Upper lobe of left lung (tissue), 6 donors: ENCODE results near the gene ANKIB1. TPM values are rescaled to one million over a fixed set of nuclear protein-coding genes. Genes with fewer than 3 reads are reported as not detected.

Source experiments
- ATAC-seq, 2 donors: fragments of 200-7000 bp; cut with Tn5 transposase; one replicate each; pipeline ENCODE4 v1.9.1; 2022; ENCODE audit warnings: mild to moderate bottlenecking in 2 of 2, moderate library complexity in 2 of 2; ENCODE audit not compliant: low FRiP score in 2 of 2
- DNase-seq, 2 donors: peaks; one replicate each; pipeline ENCODE4 v3.0.0-alpha.2; 2019 to 2020
- H3K27ac ChIP-seq, 4 donors: fragments of 200-600 bp; sonication (generic); one replicate each; pipeline ENCODE4 v1.5.1; 2016 to 2019
- H3K27me3 ChIP-seq, 4 donors: fragments of 200-600 bp; sonication (generic); one replicate each; pipeline ENCODE4 v1.5.1; 2017 to 2019
- H3K36me3 ChIP-seq, 4 donors: fragments of 200-600 bp; sonication (generic); one replicate each; pipeline ENCODE4 v1.5.1; 2016 to 2019
- H3K4me1 ChIP-seq, 4 donors: fragments of 200-600 bp; sonication (generic); one replicate each; pipeline ENCODE4 v1.5.1; 2018 to 2019
- H3K4me3 ChIP-seq, 4 donors: fragments of 200-600 bp; sonication (generic); one replicate each; pipeline ENCODE4 v1.5.1; 2017 to 2019; ENCODE audit warnings: mild to moderate bottlenecking in 2 of 4, moderate library complexity in 1 of 4
- H3K9me3 ChIP-seq, 4 donors: fragments of 200-600 bp; sonication (generic); one replicate each; pipeline ENCODE4 v1.5.1; 2018 to 2019
- EP300 ChIP-seq, 4 donors: sonication (generic); formaldehyde crosslinking; IDR thresholded peaks; one replicate each; pipeline ENCODE4 v1.5.1; 2017; ENCODE audit warnings: antibody characterized with exemption in 4 of 4, control low read depth in 2 of 4
- POLR2A ChIP-seq, 4 donors: fragments of 450-650 bp; IDR thresholded peaks; one replicate each; pipeline ENCODE4 v1.5.1; 2016 to 2017; ENCODE audit warnings: antibody characterized with exemption in 4 of 4, mild to moderate bottlenecking in 2 of 4
- POLR2AphosphoS5 ChIP-seq, 2 donors: sonication (generic); formaldehyde crosslinking; IDR thresholded peaks; one replicate each; pipeline ENCODE4 v1.5.1; 2017; ENCODE audit warnings: antibody characterized with exemption in 2 of 2
- WGBS, 2 donors: methylation state at CpG; one replicate each; pipeline ENCODE4 v1.1.5; 2017 to 2018; 5-methylcytosine and 5-hydroxymethylcytosine counted together
- total RNA-seq, 6 donors: library from RNA; depleted of rRNA in 4 of 6; stranded (reverse); fragments of >200 nt in 4 of 6; gene quantifications; one replicate each; pipeline versions ENCODE4 v1.1.0 to v1.2.1, GENCODE V29; 2016 to 2021
- TF ChIP-seq, protein P1 (sequence below), 6 experiments: fragments of 450-650 bp in 4 of 6; fragments of 200-600 bp in 2 of 6; sonication (generic) in 2 of 6; IDR thresholded peaks; one replicate each; pipeline ENCODE4 v1.5.1; 2016 to 2019; ENCODE audit warnings: antibody characterized with exemption in 6 of 6
- donor health status: DM: no; HTN: no; CAD: no; lungs with moderate emphysema.
- donor health status: DM: no; HTN: yes; CAD: no; lungs with severe emphysema.

ANKIB1 gene
- total RNA-seq, 6 donors from 2014 or later: 22.8 to 47.1 (median 40.9) TPM

DNA sequence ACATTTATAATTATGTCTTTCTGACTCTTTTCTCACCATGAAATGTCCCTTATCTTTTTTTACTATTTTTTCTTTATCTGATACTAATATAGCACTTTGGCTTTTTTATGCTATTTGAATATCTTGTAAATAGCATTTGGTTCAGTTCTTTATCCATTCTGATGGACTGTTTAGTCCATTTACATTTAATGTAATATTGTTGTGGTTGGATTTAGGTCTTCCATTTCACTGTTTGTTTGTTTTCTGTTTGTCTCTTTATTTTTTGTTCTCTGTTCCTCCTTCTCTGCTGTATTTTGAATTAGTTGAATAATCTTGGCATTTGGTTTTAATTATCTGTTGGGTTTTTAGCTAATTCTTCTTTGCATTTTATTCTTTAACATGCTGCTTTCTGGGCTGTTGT, 89.8 kb downstream of the ANKIB1 start:
- no peak for TF ChIP-seq POLR2AphosphoS5 (IDR thresholded peaks at IDR 0.05)
- TF ChIP-seq, protein P1, sequence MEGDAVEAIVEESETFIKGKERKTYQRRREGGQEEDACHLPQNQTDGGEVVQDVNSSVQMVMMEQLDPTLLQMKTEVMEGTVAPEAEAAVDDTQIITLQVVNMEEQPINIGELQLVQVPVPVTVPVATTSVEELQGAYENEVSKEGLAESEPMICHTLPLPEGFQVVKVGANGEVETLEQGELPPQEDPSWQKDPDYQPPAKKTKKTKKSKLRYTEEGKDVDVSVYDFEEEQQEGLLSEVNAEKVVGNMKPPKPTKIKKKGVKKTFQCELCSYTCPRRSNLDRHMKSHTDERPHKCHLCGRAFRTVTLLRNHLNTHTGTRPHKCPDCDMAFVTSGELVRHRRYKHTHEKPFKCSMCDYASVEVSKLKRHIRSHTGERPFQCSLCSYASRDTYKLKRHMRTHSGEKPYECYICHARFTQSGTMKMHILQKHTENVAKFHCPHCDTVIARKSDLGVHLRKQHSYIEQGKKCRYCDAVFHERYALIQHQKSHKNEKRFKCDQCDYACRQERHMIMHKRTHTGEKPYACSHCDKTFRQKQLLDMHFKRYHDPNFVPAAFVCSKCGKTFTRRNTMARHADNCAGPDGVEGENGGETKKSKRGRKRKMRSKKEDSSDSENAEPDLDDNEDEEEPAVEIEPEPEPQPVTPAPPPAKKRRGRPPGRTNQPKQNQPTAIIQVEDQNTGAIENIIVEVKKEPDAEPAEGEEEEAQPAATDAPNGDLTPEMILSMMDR (IDR thresholded peaks at IDR 0.05): no peak
- TF ChIP-seq EP300 (IDR thresholded peaks at IDR 0.05): no peak
- TF ChIP-seq POLR2A (IDR thresholded peaks at IDR 0.05): no peak
- ATAC-seq (no peak), DNase-seq (no peak)
- Histone ChIP-seq H3K4me3 (no peak overlapping the region), H3K27ac (no peak overlapping the region), H3K4me1 (no peaks in the 10 kb centered on the region), H3K36me3 (peaks cover 0 to 3% (median 0%) of the 10 kb centered on the region in 4 donors), H3K27me3 (no peaks in the 10 kb centered on the region), H3K9me3 (peaks cover 0 to 4% (median 0%) of the 10 kb centered on the region in 4 donors)

DNA sequence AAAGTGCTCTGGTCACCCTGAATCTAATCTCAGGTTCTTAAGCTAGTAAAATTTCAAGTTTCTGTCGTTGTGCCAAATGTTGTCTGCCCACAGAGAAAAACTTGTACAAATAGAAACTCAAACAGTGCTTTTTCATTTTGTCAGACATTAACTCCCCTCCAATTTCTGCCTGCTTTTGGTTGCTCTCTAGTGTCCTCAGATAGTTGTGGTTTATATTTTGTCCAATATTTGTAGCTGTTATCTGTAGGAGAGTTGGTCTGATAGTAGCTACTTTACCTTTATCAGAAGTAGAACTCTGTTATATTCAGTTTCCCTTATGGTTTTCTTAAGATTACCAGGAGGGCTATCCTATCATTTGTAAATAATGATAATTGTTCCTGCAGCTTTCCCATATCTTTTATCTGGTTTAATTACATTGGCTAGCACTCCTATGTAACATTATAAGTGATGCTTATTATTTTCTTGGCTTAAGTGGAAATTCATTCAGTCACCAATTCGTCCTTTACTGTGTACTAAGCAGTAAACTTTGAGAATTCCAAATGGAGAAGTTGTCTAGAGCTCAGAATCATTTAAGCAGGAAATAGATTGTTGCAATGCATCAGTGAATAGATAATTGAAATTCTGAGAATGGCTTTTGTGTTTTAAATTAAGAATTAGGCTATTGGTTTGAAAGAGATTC, 91.0 kb downstream of the ANKIB1 start:
- Histone ChIP-seq H3K36me3 (peaks cover 0 to 3% (median 0%) of the 10 kb centered on the region in 4 donors), H3K4me1 (no peaks in the 10 kb centered on the region), H3K4me3 (no peak overlapping the region), H3K27me3 (no peaks in the 10 kb centered on the region), H3K27ac (no peak overlapping the region), H3K9me3 (peaks cover 0 to 4% (median 0%) of the 10 kb centered on the region in 4 donors)
- ATAC-seq: no peak
- WGBS, 2 donors: 74 to 82% methylated on average over 2 of the region's 2 CpGs
- no peak for DNase-seq
- TF ChIP-seq EP300 (IDR thresholded peaks at IDR 0.05) (no peak), POLR2AphosphoS5 (IDR thresholded peaks at IDR 0.05) (no peak), POLR2A (IDR thresholded peaks at IDR 0.05) (no peak)
- TF ChIP-seq, protein P1 (IDR thresholded peaks at IDR 0.05): no peak

DNA sequence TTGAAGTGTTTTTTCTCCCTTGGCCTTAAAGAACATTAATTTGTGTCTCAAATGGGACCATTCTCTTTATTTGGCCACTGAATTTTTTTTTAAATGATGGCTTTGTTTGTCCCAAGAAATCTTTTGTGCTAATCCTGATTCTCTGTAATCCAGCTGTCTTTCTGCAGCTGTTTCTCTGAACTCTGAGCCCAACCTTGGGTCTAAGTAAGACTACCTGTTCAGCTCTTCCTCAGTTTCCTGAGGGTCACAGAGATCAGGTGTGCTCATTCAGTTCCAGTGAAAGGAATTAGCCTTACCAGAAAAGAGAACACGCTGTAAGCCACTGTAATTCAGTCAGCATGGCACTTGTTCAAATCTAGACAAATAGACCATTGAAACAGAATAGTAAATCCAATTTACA, 94.2 kb downstream of the ANKIB1 start:
- TF ChIP-seq, protein P1 (IDR thresholded peaks at IDR 0.05): no peak
- TF ChIP-seq POLR2A (IDR thresholded peaks at IDR 0.05): no peak
- no peak for TF ChIP-seq POLR2AphosphoS5 (IDR thresholded peaks at IDR 0.05)
- no peak for TF ChIP-seq EP300 (IDR thresholded peaks at IDR 0.05)
- WGBS, 2 donors: 100% methylated on average over 1 of the region's 1 CpG
- DNase-seq: no peak
- Histone ChIP-seq H3K4me1 (no peaks in the 10 kb centered on the region), H3K27ac (no peak overlapping the region), H3K27me3 (no peaks in the 10 kb centered on the region), H3K4me3 (no peak overlapping the region), H3K36me3 (peaks cover 0 to 8% (median 2%) of the 10 kb centered on the region in 4 donors), H3K9me3 (peaks cover 0 to 4% (median 0%) of the 10 kb centered on the region in 4 donors)
- no peak for ATAC-seq

DNA sequence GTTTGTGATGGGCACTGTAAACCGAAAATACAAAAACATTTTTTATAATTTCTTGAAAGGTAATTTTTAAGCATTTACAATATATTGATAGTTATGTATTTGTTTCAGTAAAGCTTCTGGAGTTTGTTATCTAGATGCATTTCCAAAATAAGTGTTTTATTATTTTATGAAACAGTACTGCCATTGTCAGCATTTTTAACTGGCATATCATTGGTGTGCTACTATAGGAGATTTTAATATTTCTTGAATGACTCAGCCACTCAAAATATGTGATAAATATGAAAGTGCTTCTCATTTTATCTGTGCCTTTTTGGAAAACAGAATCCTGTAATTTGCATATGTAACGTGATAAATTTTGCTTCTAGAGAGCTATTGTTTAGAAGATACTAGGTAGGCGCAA, 97.9 kb downstream of the ANKIB1 start:
- Histone ChIP-seq H3K27ac (no peak overlapping the region), H3K27me3 (no peaks in the 10 kb centered on the region), H3K4me3 (no peak overlapping the region), H3K4me1 (no peaks in the 10 kb centered on the region), H3K36me3 (peaks cover 0 to 35% (median 8%) of the 10 kb centered on the region in 4 donors), H3K9me3 (no peaks in the 10 kb centered on the region)
- 94 to 95% methylated on average over 3 of the region's 3 CpGs for WGBS, 2 donors
- DNase-seq (no peak), ATAC-seq (no peak)
- TF ChIP-seq POLR2A (IDR thresholded peaks at IDR 0.05) (no peak), POLR2AphosphoS5 (IDR thresholded peaks at IDR 0.05) (no peak), EP300 (IDR thresholded peaks at IDR 0.05) (no peak)
- TF ChIP-seq, protein P1 (IDR thresholded peaks at IDR 0.05): no peak

DNA sequence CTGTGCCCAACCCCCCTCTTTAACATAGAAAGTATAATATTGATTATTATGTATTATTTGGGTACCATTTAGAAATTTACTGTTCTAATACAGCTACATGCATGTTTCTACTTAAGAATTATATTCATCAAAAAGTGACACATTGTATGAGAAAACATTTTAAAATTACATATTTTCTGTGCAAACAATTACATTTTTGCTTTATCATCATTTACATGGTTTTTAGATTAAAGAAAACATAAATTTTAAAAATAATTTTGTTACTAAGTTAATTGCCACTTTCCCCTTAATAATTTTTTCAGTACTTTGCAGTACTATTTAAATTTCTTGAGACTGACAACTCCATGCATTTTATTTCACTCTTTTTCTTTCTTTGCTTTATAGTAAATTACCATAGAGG, 106.2 kb downstream of the ANKIB1 start:
- Histone ChIP-seq H3K4me1 (no peaks in the 10 kb centered on the region), H3K36me3 (peaks cover 0 to 52% (median 7%) of the 10 kb centered on the region in 4 donors), H3K27ac (no peak overlapping the region), H3K9me3 (no peaks in the 10 kb centered on the region), H3K4me3 (no peak overlapping the region), H3K27me3 (no peaks in the 10 kb centered on the region)
- ATAC-seq (no peak), DNase-seq (no peak)
- TF ChIP-seq POLR2A (IDR thresholded peaks at IDR 0.05) (no peak), POLR2AphosphoS5 (IDR thresholded peaks at IDR 0.05) (no peak), EP300 (IDR thresholded peaks at IDR 0.05) (no peak)
- TF ChIP-seq, protein P1 (IDR thresholded peaks at IDR 0.05): no peak
